GM19193 (cell line): ENCODE data around the gene ATP6V1C2.
A peak's percentile ranks its signal among the peaks of the same experiment; 100 is the strongest.

ENCODE experiments used
- POLR2A ChIP-seq: IDR thresholded peaks from 4 replicates; pipeline ENCODE4 v1.6.1; 2011; ENCODE audit not compliant: insufficient read depth, insufficient read length; ENCODE audit errors: extremely low read depth

ATP6V1C2 gene

GRCh38 chr2:10771786-10772185 lies 50.4 kb downstream of the ATP6V1C2 start:
- no peak for TF ChIP-seq POLR2A

- TF ChIP-seq POLR2A: no peak
These were observed 50.9 kb downstream of the ATP6V1C2 start for GRCh38 chr2:10772201-10772867.

DNA sequence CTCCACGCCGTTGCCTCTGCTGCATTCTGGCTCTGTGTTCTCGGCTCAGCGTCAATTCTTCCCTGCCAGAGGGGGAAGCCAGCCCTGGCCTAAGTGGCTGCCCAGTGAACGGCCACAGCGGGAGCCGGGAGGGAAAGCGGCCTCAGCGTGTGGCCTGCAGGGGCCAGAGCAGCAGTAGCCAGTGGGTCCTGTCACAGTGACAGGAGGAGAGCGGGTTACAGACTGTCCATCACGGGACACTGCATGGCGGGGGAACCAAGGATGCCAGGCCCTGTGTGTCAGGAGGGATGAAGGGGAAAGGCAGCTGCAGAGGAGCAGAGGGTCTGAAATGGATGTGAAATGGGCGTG lies 51.4 kb downstream of the ATP6V1C2 start:
- no peak for TF ChIP-seq POLR2A

DNA sequence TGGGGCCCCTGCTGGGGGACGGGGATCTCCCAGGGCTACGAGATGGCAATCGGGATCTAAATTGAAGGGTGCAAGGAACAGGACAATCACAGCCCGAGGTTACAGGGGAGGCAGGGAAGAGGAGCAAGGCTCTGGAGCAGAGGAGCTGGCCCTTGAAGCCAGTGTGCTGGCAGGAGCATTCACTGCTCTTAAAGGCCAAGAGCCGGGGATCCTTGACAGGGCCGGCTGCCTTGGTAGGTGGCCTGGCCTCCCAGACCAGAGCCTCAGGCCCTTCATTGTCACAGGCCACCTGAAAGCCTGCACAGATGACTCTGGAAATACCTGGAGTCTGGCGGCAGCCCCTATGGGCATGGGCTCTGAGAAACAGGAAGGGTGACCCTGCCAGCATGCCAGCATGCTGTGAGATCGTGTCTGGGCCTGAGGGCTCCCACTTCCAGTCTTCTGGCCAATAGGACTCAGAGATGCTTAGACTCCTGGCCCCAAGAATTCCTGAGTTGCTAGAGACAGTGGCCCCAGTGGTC lies 52.5 kb downstream of the ATP6V1C2 start:
- TF ChIP-seq POLR2A: no peak

DNA sequence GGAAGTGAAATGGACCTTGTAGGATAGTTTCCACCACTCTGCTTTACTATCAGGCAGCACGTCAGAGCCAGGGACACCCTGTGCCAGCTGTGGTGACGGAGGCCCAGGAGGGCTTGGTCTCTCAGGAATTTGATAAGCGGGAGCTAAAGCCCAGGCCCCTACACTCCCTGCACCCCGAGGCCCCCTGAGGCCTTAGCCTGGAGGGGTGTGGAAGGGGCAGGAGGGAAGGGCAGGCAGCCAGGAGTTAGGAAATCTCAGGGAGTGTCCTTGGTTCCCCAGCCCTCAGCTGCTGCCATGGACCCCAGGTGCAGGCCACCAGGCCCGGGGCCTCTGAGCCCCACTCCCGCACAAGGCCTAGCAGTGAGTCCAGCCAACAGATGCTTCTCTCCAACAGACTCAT lies 53.0 kb downstream of the ATP6V1C2 start:
- no peak for TF ChIP-seq POLR2A

DNA sequence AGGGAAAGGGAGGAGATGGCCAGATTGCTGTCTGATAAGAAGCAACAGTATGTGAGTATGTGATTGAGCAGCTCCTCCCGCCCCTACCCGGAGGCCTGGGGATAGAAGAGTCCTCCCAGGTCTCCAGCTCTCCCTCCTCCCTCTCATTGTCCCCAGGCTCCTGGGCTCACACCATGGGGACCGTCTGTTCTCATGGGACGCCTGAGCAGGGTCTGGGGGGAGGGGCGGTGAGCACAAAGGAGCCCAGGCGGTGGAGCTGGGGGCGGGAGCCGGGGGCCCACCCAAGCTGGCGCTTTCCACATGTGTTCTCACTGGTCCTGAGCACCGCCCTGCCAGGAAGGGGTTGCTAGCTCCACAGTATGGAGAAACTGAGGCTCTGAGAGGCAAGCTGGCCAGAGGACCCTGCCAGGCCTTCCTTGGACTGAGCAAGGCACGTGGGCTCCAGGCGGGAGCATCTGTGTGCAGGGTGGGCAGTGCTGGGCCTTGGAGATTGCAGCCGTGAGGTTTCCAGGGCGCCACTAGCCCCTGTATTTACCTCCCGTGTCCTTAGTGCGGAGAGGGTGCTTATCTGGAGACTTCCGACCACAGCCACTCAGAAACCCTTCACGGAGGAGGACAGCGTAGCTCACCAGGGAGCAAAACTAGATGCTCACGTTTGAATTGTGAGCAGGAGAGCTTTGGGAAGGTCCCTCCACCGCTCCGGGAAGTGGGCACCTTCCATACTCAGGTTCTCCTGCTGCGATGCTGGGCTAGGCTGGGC lies 53.8 kb downstream of the ATP6V1C2 start:
- no peak for TF ChIP-seq POLR2A

- no peak for TF ChIP-seq POLR2A
These were observed 54.4 kb downstream of the ATP6V1C2 start for GRCh38 chr2:10775831-10776230.

GRCh38 chr2:10776231-10776977 lies 55.0 kb downstream of the ATP6V1C2 start:
- TF ChIP-seq POLR2A: no peak

- TF ChIP-seq POLR2A: no peak
These were observed 55.8 kb downstream of the ATP6V1C2 start for GRCh38 chr2:10777111-10777841.

DNA sequence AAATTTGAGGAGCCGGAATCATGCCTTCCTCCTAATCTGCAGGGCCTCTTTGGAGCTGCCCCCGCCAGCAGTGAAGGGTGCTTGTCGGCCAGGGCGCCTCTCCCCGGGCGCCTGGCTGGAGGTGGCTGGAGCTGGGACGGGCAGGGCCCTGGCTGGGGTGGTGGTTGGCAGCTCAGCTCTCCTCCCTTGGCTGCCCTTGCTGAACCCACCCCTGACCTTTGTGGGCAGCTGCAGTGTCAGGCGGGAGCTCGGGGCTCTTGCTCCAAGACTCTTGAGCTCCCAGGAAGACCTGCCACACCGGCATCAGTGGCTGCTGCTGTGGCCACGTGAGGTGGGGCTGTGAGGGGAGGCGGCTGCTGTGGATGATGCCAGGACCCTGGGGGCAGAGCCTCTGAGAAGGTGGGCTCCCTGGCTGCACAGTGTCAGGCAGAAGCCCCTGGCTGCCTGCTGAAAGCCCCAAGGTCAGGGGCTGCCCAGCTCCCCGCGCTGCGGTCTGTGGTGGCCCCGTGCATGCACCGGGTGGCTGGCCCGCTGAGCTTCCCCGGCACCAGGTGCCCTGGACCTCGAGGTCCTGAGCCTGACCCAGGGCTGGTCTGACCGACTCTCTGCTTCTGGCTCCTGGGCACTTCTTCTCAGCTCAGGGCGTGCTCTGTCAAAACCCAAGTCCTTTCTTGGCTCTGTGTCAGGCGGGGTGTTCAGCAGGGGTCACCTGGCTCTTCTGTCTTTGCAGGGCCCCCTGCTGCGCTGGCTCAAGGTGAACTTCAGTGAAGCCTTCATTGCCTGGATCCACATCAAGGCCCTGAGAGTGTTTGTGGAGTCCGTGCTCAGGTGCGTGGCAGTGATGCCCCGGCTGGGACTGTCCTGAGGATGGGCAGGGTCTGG lies 56.7 kb downstream of the ATP6V1C2 start:
- TF ChIP-seq POLR2A: peak; percentile 17

- TF ChIP-seq POLR2A: no peak
These were observed 57.3 kb downstream of the ATP6V1C2 start for GRCh38 chr2:10778724-10779115.

GRCh38 chr2:10779776-10780490 lies 58.5 kb downstream of the ATP6V1C2 start:
- no peak for TF ChIP-seq POLR2A

- TF ChIP-seq POLR2A: no peak
These were observed 59.0 kb downstream of the ATP6V1C2 start for GRCh38 chr2:10780491-10780820.
